Activated T-cell treated with anti-CD3 and anti-CD28 coated beads, Interleukin-2, amount 50 U/mL, for 24 hours (primary cell): Measurements from ENCODE around the gene FN1.
"Not testable (repeated sequence)": the region's sequence is repeated elsewhere in the genome, so short reads cannot be mapped to it uniquely, and the experiment has no call there.

Experiments used
- DNase-seq: peaks from one replicate; pipeline ENCODE4 v3.0.0-alpha.2; 2020
- H3K27ac Mint-ChIP-seq: 2 replicates; pipeline ENCODE4 v1.8.0; 2020; ENCODE audit warnings: mild to moderate bottlenecking, mixed read lengths
- H3K27me3 Mint-ChIP-seq: 2 replicates; pipeline ENCODE4 v1.8.0; 2020; ENCODE audit warnings: mixed read lengths
- H3K36me3 Mint-ChIP-seq: 2 replicates; pipeline ENCODE4 v1.8.0; 2020; ENCODE audit warnings: low read depth, mixed read lengths
- H3K4me1 Mint-ChIP-seq: 2 replicates; pipeline ENCODE4 v1.8.0; 2020; ENCODE audit warnings: low read depth, mixed read lengths
- H3K4me3 Mint-ChIP-seq: 2 replicates; pipeline ENCODE4 v1.8.0; 2020; ENCODE audit warnings: mild to moderate bottlenecking, moderate library complexity, mixed read lengths
- H3K9me3 Mint-ChIP-seq: 2 replicates; pipeline ENCODE4 v1.8.0; 2020; ENCODE audit warnings: mixed read lengths

The FN1 gene

DNA sequence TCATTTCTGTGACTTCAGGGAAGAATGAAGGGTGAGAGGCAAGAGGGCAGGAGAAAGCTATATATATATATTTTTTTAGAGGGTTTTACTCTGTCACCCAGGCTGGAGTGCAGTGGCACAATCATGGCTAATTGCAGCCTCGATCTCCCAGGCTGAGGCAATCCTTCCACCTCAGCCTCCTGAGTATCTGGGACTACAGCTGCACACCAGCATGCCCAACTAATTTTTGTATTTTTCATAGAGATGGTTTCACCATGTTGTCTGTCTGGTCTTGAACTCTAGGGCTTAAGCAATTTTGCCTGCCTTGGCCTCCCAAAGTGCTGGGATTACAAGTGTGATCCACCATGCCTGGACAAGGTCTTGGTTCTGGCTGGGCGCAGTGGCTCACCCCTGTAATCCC is 120.6 kb downstream of the FN1 start:
- Mint-ChIP-seq H3K4me3 (peak overlapping the region; percentile 96), H3K27ac (peak overlapping the region; percentile 85), H3K36me3 (peaks cover 82% of the 10 kb centered on the region)

DNA sequence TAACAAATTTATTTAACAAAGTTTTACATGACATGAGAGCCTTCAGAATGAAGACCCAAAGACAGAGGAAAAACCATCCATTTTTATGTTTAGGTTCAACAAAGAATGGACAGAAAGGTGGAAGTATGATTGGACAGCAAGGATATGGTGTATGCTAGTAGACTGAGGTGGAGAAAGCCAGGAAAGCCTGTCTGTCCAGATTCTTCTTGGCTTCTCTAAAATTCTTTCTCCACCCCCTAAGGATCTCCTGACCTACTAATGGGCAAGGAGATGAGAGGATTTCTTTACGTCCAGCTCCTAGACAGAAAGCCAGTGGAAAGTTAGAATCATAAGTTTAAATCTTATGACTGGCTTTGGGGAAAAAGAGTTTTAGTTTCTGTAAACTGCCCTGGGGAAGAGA is 121.0 kb downstream of the FN1 start:
- Mint-ChIP-seq H3K27me3 (no peaks in the 10 kb centered on the region), H3K27ac (peak overlapping the region; percentile 85), H3K36me3 (peaks cover 78% of the 10 kb centered on the region), H3K9me3 (no peaks in the 10 kb centered on the region), H3K4me1 (peaks cover 47% of the 10 kb centered on the region), H3K4me3 (peak overlapping the region; percentile 96)
- DNase-seq, result no peak

More for the DNA sequence above, 120.6 kb downstream of the FN1 start:
- no peaks in the 10 kb centered on the region for H3K27me3 Mint-ChIP-seq
- no peak for DNase-seq
- H3K9me3 Mint-ChIP-seq, result no peaks in the 10 kb centered on the region
- peaks cover 48% of the 10 kb centered on the region for H3K4me1 Mint-ChIP-seq

- Mint-ChIP-seq H3K36me3 (peaks cover 61% of the 10 kb centered on the region), H3K9me3 (no peaks in the 10 kb centered on the region), H3K4me3 (peak overlapping the region; percentile 96), H3K27ac (peak overlapping the region; percentile 97), H3K27me3 (no peaks in the 10 kb centered on the region), H3K4me1 (peaks cover 44% of the 10 kb centered on the region)
- no peak for DNase-seq
These were observed 122.6 kb downstream of the FN1 start for GRCh38 chr2:215313255-215313613.

- DNase-seq, result peak; percentile 92
- H3K27ac Mint-ChIP-seq, result peak within 1 kb of the TSS; percentile 97
- no peaks in the 10 kb centered on the region for H3K9me3 Mint-ChIP-seq
- peak within 1 kb of the TSS; percentile 96 for H3K4me3 Mint-ChIP-seq
- H3K36me3 Mint-ChIP-seq, result peaks cover 48% of the 10 kb centered on the region
- H3K27me3 Mint-ChIP-seq, result no peaks in the 10 kb centered on the region
- H3K4me1 Mint-ChIP-seq, result peaks cover 41% of the 10 kb centered on the region
These were observed 124.1 kb downstream of the FN1 start, which contains the start of gene ATIC for GRCh38 chr2:215311625-215312396. Gene ATIC, plus strand, starts transcription at chr2:215312059. Its CDS starts 84 bp downstream, at chr2:215312143.

DNA sequence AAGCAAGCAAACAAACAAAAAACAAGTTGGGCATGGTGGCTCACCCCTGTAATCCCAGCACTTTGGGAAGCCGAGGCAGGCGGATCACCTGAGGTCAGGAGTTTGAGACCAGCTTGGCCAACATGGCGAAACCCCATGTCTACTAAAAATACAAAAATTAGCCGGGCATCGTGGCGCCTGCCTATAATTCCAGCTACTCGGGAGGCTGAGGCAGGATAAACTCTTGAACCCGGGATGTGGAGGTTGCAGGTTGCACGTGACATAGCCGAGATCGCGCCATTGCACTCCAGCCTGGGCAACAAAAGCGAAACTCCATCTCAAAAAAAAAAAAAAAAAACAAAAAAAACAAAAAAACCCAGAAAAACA is 124.6 kb downstream of the FN1 start:
- not testable (repeated sequence) for H3K9me3 Mint-ChIP-seq, H3K27me3 Mint-ChIP-seq
- Mint-ChIP-seq H3K27ac (peak overlapping the region; percentile 93), H3K36me3 (peaks cover 44% of the 10 kb centered on the region), H3K4me1 (peaks cover 38% of the 10 kb centered on the region), H3K4me3 (peak overlapping the region; percentile 96)
- peak; percentile 54 for DNase-seq
